DOHH2 (cell line): ENCODE results near the gene SNF8.

Source experiments
- H3F3A ChIP-seq: fragments of 200-600 bp; sonication (generic), shearing (Covaris generic); 2 replicates; pipeline ENCODE4 v1.6.0; 2016; ENCODE audit warnings: antibody characterized with exemption, mild to moderate bottlenecking; ENCODE audit not compliant: control insufficient read depth, insufficient read depth
- H3K27ac ChIP-seq: fragments of 200-600 bp; sonication (generic); 2 replicates; pipeline ENCODE4 v1.5.1; 2014; ENCODE audit warnings: low read depth, mild to moderate bottlenecking, low read length, moderate library complexity
- H3K27me3 ChIP-seq: fragments of 200-600 bp; sonication (generic); 2 replicates; pipeline ENCODE4 v1.6.1; 2014; ENCODE audit warnings: mild to moderate bottlenecking, low read length, mixed read lengths; ENCODE audit not compliant: control insufficient read depth
- H3K36me3 ChIP-seq: fragments of 200-600 bp; sonication (generic); 2 replicates; pipeline ENCODE4 v1.6.1; 2014; ENCODE audit warnings: mild to moderate bottlenecking, low read length, moderate library complexity, mixed read lengths; ENCODE audit not compliant: control insufficient read depth
- H3K4me1 ChIP-seq: fragments of 200-600 bp; sonication (generic); 2 replicates; pipeline ENCODE4 v1.6.1; 2014; ENCODE audit warnings: mild to moderate bottlenecking, low read length, mixed read lengths; ENCODE audit not compliant: control insufficient read depth
- H3K4me2 ChIP-seq: fragments of 200-600 bp; sonication (generic); 2 replicates; pipeline ENCODE4 v1.6.0; 2014; ENCODE audit warnings: mild to moderate bottlenecking, low read length, moderate library complexity
- H3K4me3 ChIP-seq: fragments of 200-600 bp; sonication (generic); 2 replicates; pipeline ENCODE4 v1.5.1; 2014; ENCODE audit warnings: mild to moderate bottlenecking, low read length, mixed read lengths
- H3K79me2 ChIP-seq: fragments of 200-600 bp; sonication (generic); 2 replicates; pipeline ENCODE4 v1.6.1; 2014; ENCODE audit warnings: mild to moderate bottlenecking, low read length, mixed read lengths; ENCODE audit not compliant: control insufficient read depth
- H3K9me2 ChIP-seq: fragments of 200-600 bp; sonication (generic); replicated peaks from 2 replicates; pipeline ENCODE4 v1.6.1; 2014; ENCODE audit warnings: mild to moderate bottlenecking, low read length, mixed read lengths; ENCODE audit not compliant: control insufficient read depth
- H3K9me3 ChIP-seq: fragments of 200-600 bp; sonication (generic); 2 replicates; pipeline ENCODE4 v1.6.1; 2014; ENCODE audit warnings: antibody characterized with exemption, low read length, mixed read lengths; ENCODE audit not compliant: control insufficient read depth, insufficient read depth
- H4K20me1 ChIP-seq: fragments of 200-600 bp; sonication (generic); 2 replicates; pipeline ENCODE4 v1.6.0; 2014; ENCODE audit warnings: low read depth, mild to moderate bottlenecking, antibody characterized with exemption, low read length, moderate library complexity; ENCODE audit not compliant: control insufficient read depth, insufficient read depth
- CTCF ChIP-seq: fragments of 200-600 bp; sonication (generic); IDR thresholded peaks from one replicate; pipeline ENCODE4 v1.5.1; 2014; ENCODE audit warnings: antibody characterized with exemption, mild to moderate bottlenecking, low read depth, low read length; ENCODE audit not compliant: poor library complexity, severe bottlenecking
- EZH2phosphoT487 ChIP-seq: fragments of 200-600 bp; sonication (generic); IDR thresholded peaks from 2 replicates; pipeline ENCODE4 v1.6.1; 2017; ENCODE audit warnings: borderline replicate concordance, mild to moderate bottlenecking, antibody characterized with exemption, low read length, moderate library complexity, mixed read lengths

SNF8 gene

GRCh38 chr17:48972749-48973097 is 28.1 kb upstream of the SNF8 start:
- no peak overlapping the region for H3K4me3 ChIP-seq
- TF ChIP-seq EZH2phosphoT487 (no peak), CTCF (no peak)
- no peaks in the 10 kb centered on the region for H3K79me2 ChIP-seq
- H4K20me1 ChIP-seq: no peaks in the 10 kb centered on the region
- no peak overlapping the region for H3K27ac ChIP-seq
- peaks cover 2% of the 10 kb centered on the region; the same call in 1 of the 2 replicates for H3K27me3 ChIP-seq
- H3K4me2 ChIP-seq: no peak overlapping the region
- no peaks in the 10 kb centered on the region for H3K9me3 ChIP-seq
- H3F3A ChIP-seq: no peaks in the 10 kb centered on the region
- H3K4me1 ChIP-seq: no peaks in the 10 kb centered on the region
- no peaks in the 10 kb centered on the region for H3K9me2 ChIP-seq
- H3K36me3 ChIP-seq: no peaks in the 10 kb centered on the region

GRCh38 chr17:48970865-48971687 is 26.4 kb upstream of the SNF8 start:
- no peak overlapping the region for H3K4me2 ChIP-seq
- no peak overlapping the region for H3K4me3 ChIP-seq
- peaks cover 2% of the 10 kb centered on the region; the same call in 1 of the 2 replicates for H3K27me3 ChIP-seq
- no peaks in the 10 kb centered on the region for H3K36me3 ChIP-seq
- no peaks in the 10 kb centered on the region for H3K4me1 ChIP-seq
- H3K9me3 ChIP-seq: no peaks in the 10 kb centered on the region
- no peaks in the 10 kb centered on the region for H3K79me2 ChIP-seq
- no peak overlapping the region for H3K27ac ChIP-seq
- H4K20me1 ChIP-seq: no peaks in the 10 kb centered on the region
- no peaks in the 10 kb centered on the region for H3K9me2 ChIP-seq
- H3F3A ChIP-seq: no peaks in the 10 kb centered on the region
- TF ChIP-seq EZH2phosphoT487: no peak

- TF ChIP-seq CTCF: no peak
- peaks cover 2% of the 10 kb centered on the region; the same call in 1 of the 2 replicates for H3K27me3 ChIP-seq
- no peaks in the 10 kb centered on the region for H3K36me3 ChIP-seq
- H3K4me1 ChIP-seq: no peaks in the 10 kb centered on the region
- H3K4me2 ChIP-seq: no peak overlapping the region
- H3F3A ChIP-seq: no peaks in the 10 kb centered on the region
- no peaks in the 10 kb centered on the region for H3K9me3 ChIP-seq
- no peak overlapping the region for H3K4me3 ChIP-seq
- H3K27ac ChIP-seq: no peak overlapping the region
- H3K9me2 ChIP-seq: no peaks in the 10 kb centered on the region
- no peaks in the 10 kb centered on the region for H3K79me2 ChIP-seq
- H4K20me1 ChIP-seq: no peaks in the 10 kb centered on the region
These were observed 25.6 kb upstream of the SNF8 start for GRCh38 chr17:48970224-48970623.

GRCh38 chr17:48961516-48962233 is 17.0 kb upstream of the SNF8 start:
- no peaks in the 10 kb centered on the region for H4K20me1 ChIP-seq
- H3K4me3 ChIP-seq: no peak overlapping the region
- H3K4me2 ChIP-seq: no peak overlapping the region
- H3K27ac ChIP-seq: no peak overlapping the region
- no peaks in the 10 kb centered on the region for H3K79me2 ChIP-seq
- no peaks in the 10 kb centered on the region for H3K9me3 ChIP-seq
- H3K36me3 ChIP-seq: no peaks in the 10 kb centered on the region
- TF ChIP-seq EZH2phosphoT487 (no peak), CTCF (no peak)
- no peaks in the 10 kb centered on the region for H3K4me1 ChIP-seq
- H3F3A ChIP-seq: no peaks in the 10 kb centered on the region
- peaks cover 15% of the 10 kb centered on the region; the same call in 1 of the 2 replicates for H3K27me3 ChIP-seq
- H3K9me2 ChIP-seq: no peaks in the 10 kb centered on the region
